Natural killer cell (primary cell): ENCODE results near the gene ZNF599. TPM values are rescaled to one million over a fixed set of nuclear protein-coding genes. Genes with fewer than 3 reads are reported as not detected.
"Not testable (repeated sequence)": the region's sequence is repeated elsewhere in the genome, so short reads cannot be mapped to it uniquely, and the experiment has no call there.

Source experiments
- ATAC-seq, 3 donors: fragments of 150-1000 bp in 2 of 3; fragments of 200-7000 bp in 1 of 3; cut with Tn5 transposase; 1 replicate in 1 of 3; 2 replicates in 2 of 3; pipeline ENCODE4 v1.10.0; 2021; ENCODE audit warnings: mild to moderate bottlenecking in 2 of 3, moderate library complexity in 2 of 3
- DNase-seq, 2 donors: peaks; one replicate each; pipeline versions ENCODE4 v3.0.0 to v3.0.0-alpha.2; 2013 to 2021; ENCODE audit warnings: mixed read lengths in 1 of 2
- H3K27ac ChIP-seq: one replicate; pipeline ENCODE4 v1.5.1; 2013; ENCODE audit warnings: mild to moderate bottlenecking, low read length
- H3K27me3 ChIP-seq: one replicate; pipeline ENCODE4 v1.6.1; 2013; ENCODE audit warnings: low read length; ENCODE audit not compliant: control insufficient read depth, insufficient read depth
- H3K36me3 ChIP-seq: one replicate; pipeline ENCODE4 v1.6.1; 2013; ENCODE audit warnings: low read length; ENCODE audit not compliant: control insufficient read depth, insufficient read depth
- H3K4me1 ChIP-seq: one replicate; pipeline ENCODE4 v1.6.1; 2013; ENCODE audit warnings: low read length; ENCODE audit not compliant: control insufficient read depth, insufficient read depth
- H3K4me3 ChIP-seq: one replicate; pipeline ENCODE4 v1.5.1; 2013; ENCODE audit warnings: low read length
- H3K9me3 ChIP-seq: one replicate; pipeline ENCODE4 v1.6.1; 2013; ENCODE audit warnings: low read length; ENCODE audit not compliant: control insufficient read depth, insufficient read depth
- H3K27ac Mint-ChIP-seq, 2 donors: one replicate each; pipeline ENCODE4 v1.8.0; 2022; ENCODE audit warnings: mild to moderate bottlenecking in 2 of 2, mixed read lengths in 2 of 2, moderate library complexity in 1 of 2
- H3K27me3 Mint-ChIP-seq, 2 donors: one replicate each; pipeline ENCODE4 v1.8.0; 2022; ENCODE audit warnings: low read depth in 2 of 2, mixed read lengths in 2 of 2
- H3K36me3 Mint-ChIP-seq: one replicate; pipeline ENCODE4 v1.8.0; 2022; ENCODE audit warnings: mixed read lengths
- H3K4me1 Mint-ChIP-seq, 2 donors: one replicate each; pipeline ENCODE4 v1.8.0; 2022; ENCODE audit warnings: mixed read lengths in 2 of 2
- H3K4me3 Mint-ChIP-seq: one replicate; pipeline ENCODE4 v1.8.0; 2022; ENCODE audit warnings: mild to moderate bottlenecking, moderate library complexity, mixed read lengths
- H3K9me3 Mint-ChIP-seq, 2 donors: one replicate each; pipeline ENCODE4 v1.8.0; 2022; ENCODE audit warnings: mixed read lengths in 2 of 2
- WGBS: methylation state at CpG from one replicate; pipeline ENCODE4 v1.1.7; 2013; ENCODE audit warnings: missing lambda C conversion rate; ENCODE audit not compliant: insufficient coverage; 5-methylcytosine and 5-hydroxymethylcytosine counted together
- intact Hi-C: fragments of 100-400 bp; cut with micrococcal nuclease; formaldehyde crosslinking; loops from one replicate; pipeline ENCODE4 v1.14.2; 2022
- total RNA-seq, 4 donors: library from RNA; stranded (reverse); fragments of 120-200 nt in 1 of 4; gene quantifications; one replicate each; pipeline versions ENCODE4 v1.2.3 to v1.2.4, GENCODE V29; 2013 to 2022
- TF ChIP-seq, protein P1 (sequence below): fragments of 200-600 bp; IDR thresholded peaks from one replicate; pipeline ENCODE4 v1.8.0; 2022; ENCODE audit warnings: antibody characterized with exemption

ZNF599 gene
- total RNA-seq, 3 donors from 2014 or later (not counting 1 experiment from before 2014, with no cell fraction given): 4.6 to 5.1 (median 4.8) TPM

DNA sequence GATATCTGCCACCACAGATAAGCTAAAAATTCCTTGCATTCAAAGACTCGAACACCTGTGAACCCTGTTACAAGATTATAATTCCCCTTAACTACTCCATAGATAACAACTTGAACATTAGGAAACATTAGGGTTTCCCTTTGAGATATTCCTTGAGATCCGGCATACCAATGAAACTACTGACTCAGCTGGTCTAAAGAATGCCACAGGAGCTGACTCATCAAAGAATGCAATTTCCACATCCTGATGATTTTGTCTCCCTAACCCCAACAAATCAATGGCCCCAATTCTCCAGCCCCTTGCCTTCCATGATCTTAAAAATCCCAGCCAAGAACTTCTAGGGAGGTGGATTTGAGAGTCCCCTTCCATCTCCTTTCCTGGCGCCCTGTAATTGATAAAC lies 35.6 kb upstream of the ZNF599 start:
- Mint-ChIP-seq H3K27me3 (no peaks in the 10 kb centered on the region), H3K27ac (no peak overlapping the region), H3K9me3 (peaks cover 0 to 4% of the 10 kb centered on the region in 2 donors), H3K4me1 (peaks cover 0 to 6% of the 10 kb centered on the region in 2 donors), H3K4me3 (no peak overlapping the region), H3K36me3 (peaks cover 7% of the 10 kb centered on the region)
- intact Hi-C loops: no loop called here
- TF ChIP-seq, protein P1, sequence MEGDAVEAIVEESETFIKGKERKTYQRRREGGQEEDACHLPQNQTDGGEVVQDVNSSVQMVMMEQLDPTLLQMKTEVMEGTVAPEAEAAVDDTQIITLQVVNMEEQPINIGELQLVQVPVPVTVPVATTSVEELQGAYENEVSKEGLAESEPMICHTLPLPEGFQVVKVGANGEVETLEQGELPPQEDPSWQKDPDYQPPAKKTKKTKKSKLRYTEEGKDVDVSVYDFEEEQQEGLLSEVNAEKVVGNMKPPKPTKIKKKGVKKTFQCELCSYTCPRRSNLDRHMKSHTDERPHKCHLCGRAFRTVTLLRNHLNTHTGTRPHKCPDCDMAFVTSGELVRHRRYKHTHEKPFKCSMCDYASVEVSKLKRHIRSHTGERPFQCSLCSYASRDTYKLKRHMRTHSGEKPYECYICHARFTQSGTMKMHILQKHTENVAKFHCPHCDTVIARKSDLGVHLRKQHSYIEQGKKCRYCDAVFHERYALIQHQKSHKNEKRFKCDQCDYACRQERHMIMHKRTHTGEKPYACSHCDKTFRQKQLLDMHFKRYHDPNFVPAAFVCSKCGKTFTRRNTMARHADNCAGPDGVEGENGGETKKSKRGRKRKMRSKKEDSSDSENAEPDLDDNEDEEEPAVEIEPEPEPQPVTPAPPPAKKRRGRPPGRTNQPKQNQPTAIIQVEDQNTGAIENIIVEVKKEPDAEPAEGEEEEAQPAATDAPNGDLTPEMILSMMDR: no peak
- Histone ChIP-seq H3K9me3 (peaks cover 4% of the 10 kb centered on the region), H3K4me3 (no peak overlapping the region), H3K27me3 (no peaks in the 10 kb centered on the region), H3K36me3 (no peaks in the 10 kb centered on the region), H3K27ac (no peak overlapping the region), H3K4me1 (no peaks in the 10 kb centered on the region)
- DNase-seq (no peak), ATAC-seq (no peak)
- 96% methylated on average over 3 of the region's 3 CpGs for WGBS

DNA sequence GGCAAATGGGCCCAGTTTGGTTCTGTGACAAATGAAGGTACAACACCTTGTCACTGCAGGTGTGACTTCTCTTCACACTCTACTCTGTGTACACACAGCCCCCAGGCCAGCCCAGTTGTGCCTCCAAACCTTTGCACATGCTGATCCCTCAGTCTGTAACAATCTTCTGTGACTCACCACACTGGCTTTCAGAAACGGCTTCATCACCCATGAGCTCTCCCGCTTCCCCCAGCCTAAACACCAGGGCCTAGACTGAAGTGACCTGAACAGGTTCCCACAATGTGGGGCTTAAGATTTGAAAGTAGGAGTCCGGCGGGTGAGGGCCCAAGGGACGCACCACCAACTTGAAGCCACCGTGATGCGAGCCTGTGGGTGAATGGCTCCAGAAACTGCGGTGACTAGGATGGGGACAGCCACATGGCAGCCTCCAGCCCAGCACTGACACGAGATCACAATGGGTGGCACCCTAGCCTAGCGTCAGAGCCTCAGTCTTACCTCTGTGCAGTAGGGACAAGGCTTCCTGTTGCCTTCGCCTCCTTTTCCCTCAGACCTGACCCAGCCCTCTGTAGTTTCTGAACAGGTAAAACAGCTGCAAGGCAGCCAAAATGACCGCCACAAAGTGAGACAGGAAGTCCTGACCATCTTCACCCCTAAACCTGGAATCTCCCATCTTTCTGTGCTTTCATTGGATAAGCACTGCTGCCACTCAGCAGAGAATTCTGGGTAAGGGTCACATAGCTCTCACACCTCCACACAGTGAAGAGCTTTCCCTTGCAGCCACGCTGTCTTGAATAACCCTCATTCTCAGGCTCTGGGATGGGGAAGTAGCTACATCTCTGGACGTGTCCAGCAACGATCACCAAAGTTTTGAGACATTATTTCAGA lies 34.2 kb upstream of the ZNF599 start:
- Histone ChIP-seq H3K27ac (no peak overlapping the region), H3K4me1 (no peaks in the 10 kb centered on the region), H3K4me3 (no peak overlapping the region), H3K36me3 (no peaks in the 10 kb centered on the region), H3K27me3 (no peaks in the 10 kb centered on the region), H3K9me3 (peaks cover 7% of the 10 kb centered on the region)
- Mint-ChIP-seq H3K27ac (no peak overlapping the region), H3K36me3 (peaks cover 7% of the 10 kb centered on the region), H3K4me1 (no peaks in the 10 kb centered on the region), H3K9me3 (peaks cover 2 to 4% of the 10 kb centered on the region in 2 donors), H3K27me3 (no peaks in the 10 kb centered on the region), H3K4me3 (no peak overlapping the region)
- TF ChIP-seq, protein P1: no peak
- no peak for ATAC-seq
- intact Hi-C loops: no loop called here
- DNase-seq: no peak
- 93% methylated on average over 15 of the region's 15 CpGs for WGBS

DNA sequence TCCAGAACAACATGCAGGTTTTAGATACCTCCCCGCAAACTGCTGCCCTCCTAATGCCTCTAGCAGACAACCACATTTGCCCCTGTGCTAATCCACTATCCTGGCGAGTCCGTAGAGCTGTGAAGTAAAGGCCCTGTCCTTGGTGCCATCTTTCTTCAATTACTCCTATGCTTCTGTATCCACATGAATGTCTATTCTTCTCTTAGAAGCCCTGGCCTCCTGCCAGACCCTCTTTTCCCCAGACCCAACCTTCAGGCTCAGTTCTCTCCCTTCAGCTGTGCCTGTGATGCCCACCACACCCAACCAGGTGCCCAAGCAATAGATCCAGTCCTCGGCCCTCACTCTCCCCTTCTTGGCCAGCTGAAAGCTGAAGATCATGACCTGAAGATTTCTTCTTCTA lies 31.1 kb upstream of the ZNF599 start:
- H3K4me3 Mint-ChIP-seq: no peak overlapping the region
- 92% methylated on average over 4 of the region's 4 CpGs for WGBS
- Histone ChIP-seq H3K36me3 (no peaks in the 10 kb centered on the region), H3K4me1 (no peaks in the 10 kb centered on the region), H3K27me3 (no peaks in the 10 kb centered on the region), H3K4me3 (no peak overlapping the region), H3K27ac (no peak overlapping the region), H3K9me3 (peaks cover 9% of the 10 kb centered on the region)
- no peaks in the 10 kb centered on the region for H3K27me3 Mint-ChIP-seq
- no peak overlapping the region for H3K27ac Mint-ChIP-seq
- ATAC-seq (no peak), DNase-seq (no peak)
- peaks cover 0 to 2% of the 10 kb centered on the region in 2 donors for H3K9me3 Mint-ChIP-seq
- intact Hi-C loops: no loop called here
- H3K36me3 Mint-ChIP-seq: peaks cover 7% of the 10 kb centered on the region
- TF ChIP-seq, protein P1: no peak
- no peaks in the 10 kb centered on the region for H3K4me1 Mint-ChIP-seq

DNA sequence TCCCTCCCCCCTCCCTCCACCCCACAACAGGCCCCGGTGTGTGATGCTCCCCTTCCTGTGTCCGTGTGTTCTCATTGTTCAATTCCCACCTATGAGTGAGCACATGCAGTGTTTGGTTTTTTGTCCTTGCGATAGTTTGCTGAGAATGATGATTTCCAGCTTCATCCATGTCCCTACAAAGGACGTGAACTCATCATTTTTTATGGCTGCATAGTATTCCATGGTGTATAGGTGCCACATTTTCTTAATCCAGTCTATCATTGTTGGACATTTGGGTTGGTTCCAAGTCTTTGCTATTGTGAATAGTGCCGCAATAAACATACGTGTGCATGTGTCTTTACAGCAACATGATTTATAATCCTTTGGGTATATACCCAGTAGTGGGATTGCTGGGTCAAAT lies 23.9 kb upstream of the ZNF599 start:
- DNase-seq, ATAC-seq, H3K4me1 ChIP-seq, intact Hi-C loops, H3K36me3 ChIP-seq, H3K27me3 ChIP-seq, H3K4me3 ChIP-seq, H3K27me3 Mint-ChIP-seq, H3K27ac Mint-ChIP-seq, H3K9me3 ChIP-seq, H3K9me3 Mint-ChIP-seq, H3K4me3 Mint-ChIP-seq, H3K27ac ChIP-seq: not testable (repeated sequence)
- WGBS: 96% methylated on average over 2 of the region's 6 CpGs
- Mint-ChIP-seq H3K36me3 (peaks cover 11% of the 10 kb centered on the region), H3K4me1 (peaks cover 9 to 11% of the 10 kb centered on the region in 2 donors)
